Measurements from ENCODE around the gene CLEC4C.

DNA sequence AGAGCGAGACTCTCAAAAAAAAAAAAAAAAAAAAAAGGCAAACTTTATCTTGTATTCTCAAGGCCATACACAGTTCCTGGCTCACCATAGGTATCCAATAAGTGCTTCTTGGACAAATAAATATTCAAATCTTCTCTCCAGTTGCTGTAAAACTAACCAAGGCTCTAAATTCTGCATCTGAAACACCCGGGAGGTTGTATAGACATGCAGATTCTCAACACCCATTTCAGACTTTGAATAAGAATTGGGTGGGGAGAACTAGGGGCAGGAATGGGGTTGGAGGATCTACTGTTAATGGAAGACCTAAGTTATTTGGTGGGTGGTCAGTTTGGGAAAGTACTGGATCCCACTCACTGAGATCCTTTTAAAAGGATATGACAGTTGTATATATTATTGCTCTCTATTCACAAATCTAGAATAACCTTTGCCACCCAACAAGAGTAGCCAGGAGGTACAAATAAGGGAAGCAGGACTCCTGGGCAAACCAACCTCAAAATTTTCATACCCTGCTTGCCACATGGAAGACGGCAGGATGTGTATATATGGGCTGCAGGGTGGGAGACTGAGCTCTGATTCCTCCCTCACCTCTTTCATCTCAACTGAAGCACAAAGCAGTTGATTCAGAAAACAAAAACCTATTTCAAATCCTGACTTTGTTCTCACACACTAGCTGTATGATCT, 52.5 kb downstream of the CLEC4C start:
- TF ChIP-seq JUN (IDR thresholded peaks at IDR 0.05; ENCODE audit: borderline replicate concordance, insufficient read depth, insufficient read length, low read depth), result no peak
- TF ChIP-seq, protein P1, sequence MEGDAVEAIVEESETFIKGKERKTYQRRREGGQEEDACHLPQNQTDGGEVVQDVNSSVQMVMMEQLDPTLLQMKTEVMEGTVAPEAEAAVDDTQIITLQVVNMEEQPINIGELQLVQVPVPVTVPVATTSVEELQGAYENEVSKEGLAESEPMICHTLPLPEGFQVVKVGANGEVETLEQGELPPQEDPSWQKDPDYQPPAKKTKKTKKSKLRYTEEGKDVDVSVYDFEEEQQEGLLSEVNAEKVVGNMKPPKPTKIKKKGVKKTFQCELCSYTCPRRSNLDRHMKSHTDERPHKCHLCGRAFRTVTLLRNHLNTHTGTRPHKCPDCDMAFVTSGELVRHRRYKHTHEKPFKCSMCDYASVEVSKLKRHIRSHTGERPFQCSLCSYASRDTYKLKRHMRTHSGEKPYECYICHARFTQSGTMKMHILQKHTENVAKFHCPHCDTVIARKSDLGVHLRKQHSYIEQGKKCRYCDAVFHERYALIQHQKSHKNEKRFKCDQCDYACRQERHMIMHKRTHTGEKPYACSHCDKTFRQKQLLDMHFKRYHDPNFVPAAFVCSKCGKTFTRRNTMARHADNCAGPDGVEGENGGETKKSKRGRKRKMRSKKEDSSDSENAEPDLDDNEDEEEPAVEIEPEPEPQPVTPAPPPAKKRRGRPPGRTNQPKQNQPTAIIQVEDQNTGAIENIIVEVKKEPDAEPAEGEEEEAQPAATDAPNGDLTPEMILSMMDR (IDR thresholded peaks at IDR 0.05; ENCODE audit: extremely low read depth in 1 of 2, insufficient read depth in 1 of 2, low read depth in 1 of 2, low read length in 2 of 2), result no peak
- no peak for TF ChIP-seq EZH2 (IDR thresholded peaks at IDR 0.05; ENCODE audit: borderline replicate concordance, low read depth, low read length, severe bottlenecking)
- no peak for TF ChIP-seq MAX (IDR thresholded peaks at IDR 0.05; ENCODE audit: insufficient read depth, insufficient read length)
- TF ChIP-seq FOS (IDR thresholded peaks at IDR 0.05; ENCODE audit: borderline replicate concordance, insufficient read depth, low read length), result no peak
- no peak for TF ChIP-seq POLR2A (IDR thresholded peaks at IDR 0.05; ENCODE audit: low read depth, low read length)
- no peak for TF ChIP-seq POLR2AphosphoS5 (IDR thresholded peaks at IDR 0.05; ENCODE audit: insufficient read depth, low read depth, low read length)
- TF ChIP-seq GATA2 (IDR thresholded peaks at IDR 0.05; ENCODE audit: insufficient read depth, insufficient read length, low read depth, low read length), result no peak
- no peak for TF ChIP-seq MYC (IDR thresholded peaks at IDR 0.05; ENCODE audit: low read depth, low read length)
